ENCODE measurements around the gene GATAD2B.

DNA sequence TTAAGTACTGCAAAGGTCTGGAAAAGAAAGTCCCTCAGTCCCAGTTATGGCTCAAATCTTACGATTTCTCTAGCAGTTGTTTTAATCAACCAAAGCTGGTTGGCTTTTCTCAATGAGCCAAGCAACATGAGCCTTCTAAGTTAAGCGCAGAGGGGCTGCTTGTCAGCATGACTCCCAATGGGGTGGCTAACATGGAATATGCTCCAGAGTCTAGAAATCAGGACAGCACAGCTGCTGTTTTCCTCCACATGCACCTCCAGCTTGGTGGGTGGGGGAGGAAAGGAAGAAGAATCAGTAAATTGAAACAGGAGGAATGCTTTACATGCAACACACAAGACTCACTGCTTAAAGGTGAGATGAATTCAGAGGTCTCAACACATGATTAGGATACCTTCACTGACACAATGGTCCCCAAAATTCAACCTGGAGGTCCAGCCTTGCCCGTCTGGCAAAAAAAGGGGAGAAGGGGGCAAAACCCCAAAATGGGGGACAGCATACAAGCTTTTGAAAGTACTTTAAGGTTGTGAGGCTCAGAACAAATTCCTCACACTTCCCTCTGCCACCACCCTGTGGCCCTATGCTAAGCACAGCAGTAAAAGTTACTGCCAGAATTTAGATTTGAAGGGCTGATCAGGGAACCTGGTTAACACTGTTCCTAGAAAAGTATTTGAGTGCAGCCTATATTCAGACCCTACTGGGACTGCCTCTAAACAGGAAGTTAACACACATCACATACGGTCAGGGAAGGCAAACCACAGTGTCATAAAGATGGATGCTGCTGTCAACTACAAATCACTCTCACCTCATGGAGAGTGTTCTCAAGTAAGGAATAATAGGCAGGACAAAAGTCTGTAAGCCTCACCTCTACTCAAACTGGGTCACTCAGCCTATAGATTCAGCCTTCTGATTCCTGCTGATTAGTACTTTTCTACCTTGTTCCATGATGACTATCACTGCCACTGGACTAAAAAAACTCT lies 2.6 kb downstream of the GATAD2B start:
- TF ChIP-seq, protein P1, sequence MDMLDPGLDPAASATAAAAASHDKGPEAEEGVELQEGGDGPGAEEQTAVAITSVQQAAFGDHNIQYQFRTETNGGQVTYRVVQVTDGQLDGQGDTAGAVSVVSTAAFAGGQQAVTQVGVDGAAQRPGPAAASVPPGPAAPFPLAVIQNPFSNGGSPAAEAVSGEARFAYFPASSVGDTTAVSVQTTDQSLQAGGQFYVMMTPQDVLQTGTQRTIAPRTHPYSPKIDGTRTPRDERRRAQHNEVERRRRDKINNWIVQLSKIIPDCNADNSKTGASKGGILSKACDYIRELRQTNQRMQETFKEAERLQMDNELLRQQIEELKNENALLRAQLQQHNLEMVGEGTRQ (IDR thresholded peaks at IDR 0.05; ENCODE audit: low read depth, low read length) = no peak
- TF ChIP-seq MAFK (IDR thresholded peaks at IDR 0.05; ENCODE audit: low read depth, low read length) = no peak
- TF ChIP-seq POLR2A (IDR thresholded peaks at IDR 0.05; ENCODE audit: low read depth, low read length) = no peak
- peak; percentile 27 for TF ChIP-seq RAD21 (IDR thresholded peaks at IDR 0.05; ENCODE audit: low read length)
- TF ChIP-seq, protein P2, sequence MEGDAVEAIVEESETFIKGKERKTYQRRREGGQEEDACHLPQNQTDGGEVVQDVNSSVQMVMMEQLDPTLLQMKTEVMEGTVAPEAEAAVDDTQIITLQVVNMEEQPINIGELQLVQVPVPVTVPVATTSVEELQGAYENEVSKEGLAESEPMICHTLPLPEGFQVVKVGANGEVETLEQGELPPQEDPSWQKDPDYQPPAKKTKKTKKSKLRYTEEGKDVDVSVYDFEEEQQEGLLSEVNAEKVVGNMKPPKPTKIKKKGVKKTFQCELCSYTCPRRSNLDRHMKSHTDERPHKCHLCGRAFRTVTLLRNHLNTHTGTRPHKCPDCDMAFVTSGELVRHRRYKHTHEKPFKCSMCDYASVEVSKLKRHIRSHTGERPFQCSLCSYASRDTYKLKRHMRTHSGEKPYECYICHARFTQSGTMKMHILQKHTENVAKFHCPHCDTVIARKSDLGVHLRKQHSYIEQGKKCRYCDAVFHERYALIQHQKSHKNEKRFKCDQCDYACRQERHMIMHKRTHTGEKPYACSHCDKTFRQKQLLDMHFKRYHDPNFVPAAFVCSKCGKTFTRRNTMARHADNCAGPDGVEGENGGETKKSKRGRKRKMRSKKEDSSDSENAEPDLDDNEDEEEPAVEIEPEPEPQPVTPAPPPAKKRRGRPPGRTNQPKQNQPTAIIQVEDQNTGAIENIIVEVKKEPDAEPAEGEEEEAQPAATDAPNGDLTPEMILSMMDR (conservative IDR thresholded peaks at IDR 0.05; ENCODE audit: low read depth, low read length) = peak; percentile 37
- no peak for TF ChIP-seq CHD1 (IDR thresholded peaks at IDR 0.05; ENCODE audit: low read depth, low read length)
- no peak for TF ChIP-seq RFX5 (IDR thresholded peaks at IDR 0.05; ENCODE audit: low read depth, low read length)
- no peak for TF ChIP-seq BHLHE40 (IDR thresholded peaks at IDR 0.05; ENCODE audit: low read depth, low read length)
- no peak for TF ChIP-seq CEBPB (IDR thresholded peaks at IDR 0.05; ENCODE audit: low read depth, low read length)
- TF ChIP-seq, protein P3, sequence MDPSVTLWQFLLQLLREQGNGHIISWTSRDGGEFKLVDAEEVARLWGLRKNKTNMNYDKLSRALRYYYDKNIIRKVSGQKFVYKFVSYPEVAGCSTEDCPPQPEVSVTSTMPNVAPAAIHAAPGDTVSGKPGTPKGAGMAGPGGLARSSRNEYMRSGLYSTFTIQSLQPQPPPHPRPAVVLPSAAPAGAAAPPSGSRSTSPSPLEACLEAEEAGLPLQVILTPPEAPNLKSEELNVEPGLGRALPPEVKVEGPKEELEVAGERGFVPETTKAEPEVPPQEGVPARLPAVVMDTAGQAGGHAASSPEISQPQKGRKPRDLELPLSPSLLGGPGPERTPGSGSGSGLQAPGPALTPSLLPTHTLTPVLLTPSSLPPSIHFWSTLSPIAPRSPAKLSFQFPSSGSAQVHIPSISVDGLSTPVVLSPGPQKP (IDR thresholded peaks at IDR 0.05; ENCODE audit: borderline replicate concordance, low read depth, low read length) = no peak
- TF ChIP-seq FOS (IDR thresholded peaks at IDR 0.05; ENCODE audit: low read depth, low read length) = no peak
- TF ChIP-seq MXI1 (IDR thresholded peaks at IDR 0.05; ENCODE audit: borderline replicate concordance, low read depth, low read length) = no peak
- no peak for TF ChIP-seq MAZ (IDR thresholded peaks at IDR 0.05; ENCODE audit: borderline replicate concordance, low read depth, low read length)
- no peak for TF ChIP-seq NFE2L2 (IDR thresholded peaks at IDR 0.05; ENCODE audit: low read depth, low read length)
